ENCODE data around the gene STIP1. TPM values are rescaled to one million over a fixed set of nuclear protein-coding genes. Genes with fewer than 3 reads are reported as not detected.
A peak's percentile ranks its signal among the peaks of the same experiment; 100 is the strongest.
"Not testable (repeated sequence)": the region's sequence is repeated elsewhere in the genome, so short reads cannot be mapped to it uniquely, and the experiment has no call there.

STIP1 gene
- total and polyA plus RNA-seq, 8 donors: 124 to 209 (median 169) TPM

DNA sequence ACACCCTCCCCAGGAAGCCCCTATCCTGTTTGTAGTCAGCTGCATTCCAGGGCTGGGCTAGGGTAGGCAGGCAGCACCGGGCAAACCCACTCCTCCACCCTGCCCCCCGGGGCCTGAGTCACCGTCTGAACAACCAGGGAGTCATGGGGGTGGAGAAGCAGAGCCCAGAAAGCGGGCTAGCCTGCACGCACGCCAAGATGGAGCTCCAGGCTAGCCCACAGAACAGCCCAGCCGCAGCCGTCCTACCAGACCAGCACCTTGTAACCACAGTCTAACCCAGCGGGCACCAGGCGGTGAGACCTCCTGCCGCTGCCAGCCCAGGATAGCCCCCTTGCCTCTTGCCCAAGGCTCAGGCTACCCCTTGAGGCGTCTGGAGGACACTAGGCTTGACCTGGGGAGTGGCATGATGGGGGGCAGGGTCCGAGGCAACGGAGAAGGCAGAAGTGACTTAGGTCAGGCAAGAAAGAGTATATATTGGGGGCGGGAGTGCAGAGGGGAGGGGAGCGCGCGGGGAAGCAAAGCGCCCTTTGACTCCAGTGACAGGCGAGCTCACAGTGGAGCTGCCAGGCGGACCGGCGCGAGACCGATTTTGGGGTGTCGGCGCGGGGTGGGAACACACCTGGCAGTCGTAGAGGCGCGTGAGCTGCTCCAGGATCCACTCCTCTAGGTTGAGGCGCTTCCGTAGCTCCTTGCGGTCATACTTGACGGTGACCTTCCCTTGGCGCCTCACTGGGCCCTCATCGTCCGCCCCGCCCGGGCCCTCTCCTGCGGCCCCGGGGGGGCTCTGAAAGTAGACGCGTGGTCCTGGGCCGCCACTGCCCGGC is 60.0 kb downstream of the STIP1 start:
- no peaks in the 10 kb centered on the region for H3K9me3 ChIP-seq
- H3K27me3 ChIP-seq: no peaks in the 10 kb centered on the region
- DNase-seq (peak in 3 of 4 donors; percentile 51 to 89 (median 83)), ATAC-seq (peak; percentile 3)
- TF ChIP-seq CTCF (IDR thresholded peaks at IDR 0.05): no peak
- peaks cover 18 to 62% of the 10 kb centered on the region in 2 donors for H3K4me1 ChIP-seq
- peak overlapping the region; percentile 68 to 71 for H3K27ac ChIP-seq
- H3K36me3 ChIP-seq: peaks cover 0 to 20% of the 10 kb centered on the region in 2 donors
- intact Hi-C loops (cut with DNase I): no loop called here
- H3K4me3 ChIP-seq: peak overlapping the region; percentile 72 to 77

DNA sequence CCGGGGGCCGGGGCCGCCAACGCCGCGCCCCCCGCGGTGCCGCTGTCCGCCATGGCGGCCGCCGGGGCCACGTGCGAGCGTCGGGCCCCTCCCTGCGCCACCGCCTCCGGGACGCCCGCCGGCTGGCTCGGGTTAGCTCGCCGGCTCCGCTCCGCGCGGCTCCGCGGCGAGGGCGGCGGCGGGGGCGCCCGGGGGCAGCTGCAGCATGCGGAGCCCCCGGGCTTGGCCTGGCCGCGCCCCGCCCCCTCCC is 60.6 kb downstream of the STIP1 start:
- ATAC-seq; H3K9me3 ChIP-seq; intact Hi-C loops (cut with DNase I); DNase-seq; H3K27me3 ChIP-seq: not testable (repeated sequence)
- Histone ChIP-seq H3K27ac (peak overlapping the region in 1 of 2 donors; percentile 71), H3K36me3 (peaks cover 0 to 20% of the 10 kb centered on the region in 2 donors), H3K4me1 (peaks cover 18 to 64% of the 10 kb centered on the region in 2 donors), H3K4me3 (peak overlapping the region; percentile 72 to 77)

- H3K4me1 ChIP-seq: peaks cover 18 to 64% of the 10 kb centered on the region in 2 donors
- ATAC-seq (peak; percentile 78), DNase-seq (peak; percentile 77 to 96 (median 90))
- no peaks in the 10 kb centered on the region for H3K9me3 ChIP-seq
- peak within 1 kb of the TSS; percentile 84 to 90 for H3K27ac ChIP-seq
- H3K4me3 ChIP-seq: peak within 1 kb of the TSS; percentile 72 to 77
- intact Hi-C loops (cut with DNase I): no loop called here
- no peaks in the 10 kb centered on the region for H3K27me3 ChIP-seq
- TF ChIP-seq CTCF (IDR thresholded peaks at IDR 0.05): no peak
- peaks cover 0 to 20% of the 10 kb centered on the region in 2 donors for H3K36me3 ChIP-seq
Measured at GRCh38 chr11:64246871-64247728, 61.1 kb downstream of the STIP1 start, which contains the start of gene PPP1R14B. Gene PPP1R14B, minus strand, starts transcription at chr11:64246943. Its CDS starts 270 bp downstream, at chr11:64246673.

- Histone ChIP-seq H3K4me3 (peak overlapping the region; percentile 56 to 77), H3K4me1 (peaks cover 16 to 64% of the 10 kb centered on the region in 2 donors), H3K9me3 (no peaks in the 10 kb centered on the region), H3K27me3 (no peaks in the 10 kb centered on the region), H3K27ac (peak overlapping the region; percentile 84 to 90), H3K36me3 (peaks cover 0 to 15% of the 10 kb centered on the region in 2 donors)
- TF ChIP-seq CTCF (IDR thresholded peaks at IDR 0.05): no peak
- ATAC-seq: peak; percentile 0
- DNase-seq: no peak
- intact Hi-C loops (cut with DNase I): no loop called here
Measured at GRCh38 chr11:64247729-64248531, 62.0 kb downstream of the STIP1 start.

GRCh38 chr11:64248578-64248977 is 62.6 kb downstream of the STIP1 start:
- H3K9me3 ChIP-seq: no peaks in the 10 kb centered on the region
- DNase-seq (no peak), ATAC-seq (no peak)
- intact Hi-C loops (cut with DNase I): no loop called here
- no peaks in the 10 kb centered on the region for H3K27me3 ChIP-seq
- H3K4me1 ChIP-seq: peaks cover 14 to 64% of the 10 kb centered on the region in 2 donors
- no peak overlapping the region for H3K4me3 ChIP-seq
- no peak overlapping the region for H3K27ac ChIP-seq
- peaks cover 0 to 9% of the 10 kb centered on the region in 2 donors for H3K36me3 ChIP-seq
- TF ChIP-seq CTCF (IDR thresholded peaks at IDR 0.05): no peak

All from left lung (tissue), 10 donors.